HG03159 (cell line): Measurements from ENCODE around the gene C17orf100.
A peak's percentile ranks its signal among the peaks of the same experiment; 100 is the strongest.
"Not testable (repeated sequence)": the region's sequence is repeated elsewhere in the genome, so short reads cannot be mapped to it uniquely, and the experiment has no call there.

Source experiments
- ATAC-seq: cut with Tn5 transposase; IDR thresholded peaks from one replicate; pipeline ENCODE4 v1.9.1; 2021; ENCODE audit warnings: mild to moderate bottlenecking, moderate library complexity; ENCODE audit not compliant: unreplicated experiment

Gene C17orf100

DNA sequence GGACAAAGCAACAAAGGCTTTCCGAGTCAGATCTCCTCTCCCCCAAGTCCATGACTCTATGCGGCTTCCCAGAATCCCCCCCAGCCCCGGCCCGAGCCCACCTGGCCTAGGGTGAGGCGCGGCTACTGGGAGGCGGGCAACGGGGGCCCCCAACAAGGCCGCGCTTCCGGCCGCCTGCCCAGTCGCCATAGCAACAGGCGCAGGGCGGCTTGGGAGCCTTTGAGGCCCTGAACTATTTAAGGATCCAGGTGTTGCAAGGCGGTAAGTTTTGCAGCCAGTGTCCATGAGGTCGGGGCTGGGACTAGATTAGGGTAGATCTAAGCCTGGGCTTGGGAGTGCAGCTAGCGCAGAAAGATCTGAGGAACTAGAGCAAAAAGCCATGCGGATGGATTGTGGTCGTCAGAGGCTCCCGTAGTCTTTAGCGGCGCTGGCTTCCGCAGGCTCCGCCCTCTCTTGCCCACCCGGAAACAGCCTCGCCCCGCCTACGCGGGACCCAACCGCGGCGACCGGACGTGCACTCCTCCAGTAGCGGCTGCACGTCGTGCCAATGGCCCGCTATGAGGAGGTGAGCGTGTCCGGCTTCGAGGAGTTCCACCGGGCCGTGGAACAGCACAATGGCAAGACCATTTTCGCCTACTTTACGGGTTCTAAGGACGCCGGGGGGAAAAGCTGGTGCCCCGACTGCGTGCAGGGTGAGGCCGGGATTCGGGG, 10.9 kb upstream of the C17orf100 start, which contains the start of the genes KIAA0753 and TXNDC17:
KIAA0753 (minus strand) TSS at position 176 of the 711 bp plus-strand sequence. CDS start 5,608 bp downstream, outside the sequence.
TXNDC17 (plus strand) TSS at position 525 of the 711 bp plus-strand sequence; CDS start at position 548, 23 bp downstream.
- peak; percentile 85 for ATAC-seq

DNA sequence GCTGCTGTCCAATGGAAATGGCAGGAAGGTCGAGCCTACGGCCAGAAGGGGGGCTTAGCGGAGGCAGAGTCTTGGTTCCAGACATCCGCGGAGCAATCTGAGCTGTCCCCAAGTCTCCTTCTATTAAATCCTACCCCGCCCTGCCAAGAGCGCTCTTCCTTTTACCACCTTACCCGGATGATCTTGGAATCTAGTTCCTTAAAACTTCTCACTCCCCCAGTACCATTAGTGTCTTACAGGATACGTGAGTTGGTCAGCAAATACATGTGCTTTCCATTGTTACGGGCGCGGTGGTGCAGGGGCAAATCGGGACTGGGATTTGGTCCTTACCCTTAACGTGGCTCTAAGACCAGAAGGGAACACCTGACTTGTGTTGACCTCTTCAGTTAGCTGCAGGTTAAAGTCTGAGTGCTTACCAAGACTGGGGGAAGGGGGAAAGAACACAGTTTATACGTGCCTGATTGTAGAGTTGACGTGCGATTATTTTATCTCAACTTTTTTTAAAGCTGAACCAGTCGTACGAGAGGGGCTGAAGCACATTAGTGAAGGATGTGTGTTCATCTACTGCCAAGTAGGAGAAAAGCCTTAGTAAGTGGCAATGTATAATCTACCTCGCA, 10.2 kb upstream of the C17orf100 start:
- ATAC-seq = no peak

DNA sequence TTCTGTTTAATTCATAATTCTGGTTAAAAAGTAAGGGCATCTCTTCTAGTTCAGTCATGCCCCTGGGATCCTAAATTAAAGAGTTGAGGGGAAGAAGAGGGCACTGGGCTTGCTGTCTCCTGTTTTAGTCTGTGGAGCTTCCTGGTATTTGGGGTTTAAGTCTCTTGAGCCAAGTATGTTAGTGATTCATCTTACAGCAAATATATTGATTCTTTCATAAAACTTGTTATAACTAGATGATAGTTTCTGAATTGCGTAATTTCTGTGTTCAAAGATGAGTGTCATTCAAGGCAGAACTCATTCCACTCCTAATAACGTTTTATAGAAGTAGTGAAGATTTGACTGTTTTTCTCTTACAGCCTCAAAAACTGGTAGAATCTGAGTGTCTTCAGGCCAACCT, 9.0 kb upstream of the C17orf100 start:
- no peak for ATAC-seq

GRCh38 chr17:6643451-6644125, 8.0 kb upstream of the C17orf100 start:
- ATAC-seq = no peak

DNA sequence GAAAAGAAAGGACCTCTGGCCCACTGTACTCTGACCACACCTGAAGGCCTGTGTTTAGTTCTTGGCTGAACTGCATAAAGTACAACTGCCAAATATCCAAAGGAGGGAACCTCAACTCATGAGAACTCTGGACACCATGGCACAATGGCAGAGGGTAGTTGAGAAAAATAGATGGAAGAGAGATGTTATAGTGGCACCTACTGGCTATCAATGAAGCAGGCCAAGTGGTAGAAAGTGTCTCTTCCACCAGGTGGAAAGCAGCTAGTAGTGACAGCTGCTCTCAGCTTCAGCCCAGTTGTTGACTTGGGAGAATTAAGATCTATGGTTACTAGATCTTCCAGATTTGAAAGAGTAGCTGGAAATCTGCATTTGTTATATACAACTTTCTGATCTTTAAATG, 3.4 kb upstream of the C17orf100 start:
- ATAC-seq = no peak

DNA sequence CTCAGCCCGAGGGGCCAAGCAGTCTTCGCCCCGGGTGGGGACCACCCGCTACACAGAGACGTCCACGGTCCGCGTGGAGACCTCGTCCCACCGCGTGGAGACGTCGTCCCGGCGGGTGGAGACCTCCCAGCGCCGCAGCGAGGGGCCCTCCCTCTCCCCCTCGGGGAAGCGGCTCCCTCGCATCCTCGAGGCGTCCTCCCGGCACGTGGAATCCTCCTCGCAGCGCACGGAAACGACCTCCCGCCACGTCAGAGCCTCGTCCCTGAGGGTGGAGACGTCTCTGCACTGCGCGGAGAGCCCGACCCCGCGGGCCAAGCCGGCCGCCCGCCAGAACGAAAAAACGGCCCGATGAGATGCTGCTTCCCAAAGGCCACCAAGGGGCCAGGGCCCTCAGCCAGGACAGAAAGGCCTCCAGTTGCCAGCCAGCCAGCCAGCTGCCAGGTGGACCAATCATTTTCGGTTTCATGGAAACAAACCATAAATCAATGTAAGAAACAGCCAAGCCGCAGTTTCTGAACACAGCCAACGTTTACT, 424 bp downstream of the C17orf100 start:
- ATAC-seq = peak; percentile 10

DNA sequence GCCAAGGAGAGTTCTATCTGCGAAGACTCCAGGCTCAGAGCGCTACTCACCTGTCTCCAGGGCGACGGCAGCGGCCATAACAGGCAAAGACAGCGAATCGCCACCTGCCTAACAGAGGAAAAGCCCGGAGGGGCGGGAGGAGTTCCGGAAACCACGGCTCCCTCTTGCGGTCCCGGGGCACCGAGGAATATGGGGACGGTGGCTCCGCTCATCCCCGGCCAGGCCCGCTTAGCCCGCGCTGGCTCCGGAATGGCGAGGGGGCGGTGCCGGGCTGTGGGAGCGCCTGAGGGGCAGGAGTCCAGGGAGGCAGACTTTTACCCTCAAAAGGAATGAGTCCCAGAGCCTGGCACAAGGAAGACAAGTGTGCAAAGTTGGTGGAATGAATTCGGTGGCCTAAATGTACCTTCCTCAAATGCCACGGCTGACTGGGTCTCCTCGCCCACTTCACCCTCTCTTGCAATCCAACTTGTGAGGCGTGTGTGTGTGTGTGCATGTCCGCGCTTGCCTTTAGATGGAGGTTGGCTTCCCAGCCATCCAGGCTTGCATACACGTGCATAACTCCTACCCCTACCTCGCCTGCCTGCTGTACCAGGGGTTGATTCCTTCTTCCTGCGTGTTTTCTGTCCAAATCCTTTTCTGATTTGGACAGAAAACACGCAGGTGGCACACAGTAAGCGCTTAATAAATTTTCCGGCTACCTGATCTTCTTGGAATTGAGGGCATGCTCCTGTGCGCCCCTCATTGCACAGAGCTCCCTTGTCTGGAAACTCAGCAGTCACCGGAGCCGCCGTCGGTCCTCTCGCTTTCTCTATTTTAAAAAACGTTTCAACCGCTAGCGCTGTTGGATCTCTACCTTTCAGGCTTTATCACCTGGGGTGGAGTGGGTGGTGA, 3.5 kb downstream of the C17orf100 start:
- no peak for ATAC-seq

DNA sequence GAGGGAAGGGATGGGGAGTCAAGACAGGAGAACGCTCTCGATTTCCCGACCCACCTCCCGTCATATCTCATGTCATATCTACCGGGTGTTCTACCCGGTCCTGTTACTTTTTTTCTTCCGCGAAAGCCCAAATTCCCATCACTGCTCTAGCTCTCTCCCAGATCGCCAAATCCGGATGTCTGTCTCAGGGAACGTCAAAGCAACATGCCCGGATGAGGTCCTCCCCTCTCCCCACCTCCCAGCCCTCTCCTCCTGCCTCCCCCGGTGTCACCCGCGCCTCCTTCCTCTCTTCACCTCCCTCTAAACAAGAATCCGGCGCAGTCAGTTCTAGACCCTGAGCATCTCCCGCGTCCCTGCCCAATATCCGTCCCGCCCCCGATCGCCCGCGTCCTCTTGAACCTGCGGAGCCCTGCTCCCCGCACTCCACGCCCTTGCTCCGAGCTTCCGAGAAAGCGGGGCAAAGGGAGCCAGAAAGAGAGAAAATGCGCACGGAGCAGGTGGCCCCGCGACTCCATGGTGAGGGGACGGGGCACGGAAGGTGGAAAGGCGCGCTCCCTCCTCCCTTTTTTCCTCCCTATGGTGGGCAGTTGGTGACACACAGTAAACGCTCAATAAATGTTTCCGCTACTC, 4.3 kb downstream of the C17orf100 start:
- not testable (repeated sequence) for ATAC-seq

DNA sequence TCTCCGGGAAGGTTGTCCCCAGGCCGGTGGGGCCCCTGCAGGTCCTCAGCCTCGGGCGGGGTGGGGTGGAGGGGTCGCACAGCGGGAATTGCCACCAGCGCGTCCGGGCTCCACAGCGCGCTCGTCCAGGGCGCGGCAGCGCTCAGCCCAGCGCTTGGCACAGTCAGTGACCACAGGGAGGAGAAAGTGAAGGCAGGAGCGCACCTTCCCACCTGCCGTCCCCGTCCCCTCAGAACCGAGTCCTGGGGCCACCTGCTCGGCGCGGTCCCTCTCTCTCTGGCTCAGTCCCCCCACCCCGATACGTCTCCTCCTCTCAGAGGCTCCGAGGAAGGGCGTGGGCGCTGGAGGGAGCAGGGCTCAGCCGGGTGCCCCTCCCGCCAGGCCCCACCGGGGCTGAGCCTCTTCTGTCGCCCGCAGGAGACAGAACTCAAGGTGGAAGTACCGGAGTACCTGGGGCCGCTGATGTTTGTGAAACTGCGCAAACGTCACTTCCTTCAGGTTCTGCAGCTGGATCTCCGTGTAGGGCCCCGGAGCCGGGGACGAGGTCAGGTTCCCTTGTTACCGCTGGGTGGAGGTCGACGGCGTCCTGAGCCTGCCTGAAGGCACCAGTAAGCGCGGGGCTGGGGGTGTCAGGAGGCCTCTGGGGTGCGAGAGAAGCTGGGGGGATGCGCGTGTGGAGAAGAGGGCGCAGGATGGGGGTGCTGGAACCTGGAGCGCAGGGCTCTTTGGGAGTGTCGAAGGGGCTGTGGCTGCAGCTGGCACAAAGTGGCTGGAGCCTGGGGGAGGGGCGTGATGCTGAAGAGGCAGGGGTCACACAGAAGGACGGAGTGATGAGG, 5.5 kb downstream of the C17orf100 start:
- not testable (repeated sequence) for ATAC-seq

- no peak for ATAC-seq
These were observed 6.2 kb downstream of the C17orf100 start for GRCh38 chr17:6657633-6658287.

GRCh38 chr17:6658411-6658810, 6.8 kb downstream of the C17orf100 start:
- not testable (repeated sequence) for ATAC-seq

- ATAC-seq = no peak
These were observed 8.5 kb downstream of the C17orf100 start for GRCh38 chr17:6660101-6660500.

DNA sequence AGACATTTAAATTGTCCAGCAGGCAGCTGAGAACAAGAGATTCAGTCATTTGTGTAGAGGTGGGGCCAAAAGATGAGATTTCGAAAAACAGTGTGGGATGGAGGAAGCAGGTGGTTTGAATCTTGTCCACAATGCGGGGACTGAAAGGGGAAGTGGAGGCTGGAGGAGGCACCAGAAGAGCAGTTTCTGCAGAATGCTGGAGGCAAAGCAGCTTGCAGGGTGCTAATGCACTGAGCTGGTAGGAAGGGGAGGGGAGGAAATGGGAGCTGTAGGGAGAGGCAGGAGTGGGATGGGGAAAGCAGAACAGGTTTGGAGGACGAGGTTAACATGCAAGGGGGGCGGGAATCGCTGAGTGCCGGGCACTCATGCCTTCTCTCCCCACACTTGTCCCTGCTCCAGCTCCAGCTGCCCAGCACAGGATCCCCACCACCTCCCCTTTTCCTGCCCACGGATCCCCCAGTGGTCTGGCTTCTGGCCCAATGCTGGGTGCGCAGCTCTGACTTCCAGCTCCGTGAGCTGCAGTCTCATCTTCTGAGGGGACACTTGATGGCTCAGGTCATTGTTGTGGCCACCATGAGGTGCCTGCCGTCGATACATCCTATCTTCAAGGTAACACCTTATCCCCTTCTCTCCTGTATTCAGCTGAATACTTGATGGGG, 9.4 kb downstream of the C17orf100 start:
- peak; percentile 75 for ATAC-seq

GRCh38 chr17:6661464-6661848, 9.9 kb downstream of the C17orf100 start:
- ATAC-seq = no peak

DNA sequence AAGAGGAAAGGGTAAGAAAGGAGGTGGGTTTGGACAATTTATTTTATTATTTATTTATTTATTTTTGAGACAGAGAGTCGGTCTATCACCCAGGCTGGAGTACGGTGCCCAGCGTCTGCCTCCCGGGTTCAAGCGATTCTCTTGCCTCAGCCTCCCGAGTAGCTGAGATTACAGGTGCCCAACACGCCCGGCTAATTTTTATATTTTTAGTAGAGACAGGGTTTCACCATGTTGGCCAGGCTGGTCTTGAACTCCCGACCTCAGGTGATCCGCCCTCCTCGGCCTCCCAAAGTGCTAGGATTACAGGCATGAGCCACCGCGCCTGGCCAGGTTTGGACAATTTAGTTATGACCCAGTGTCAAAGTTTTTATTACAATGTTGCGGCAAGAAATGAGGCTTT, 11.6 kb downstream of the C17orf100 start:
- not testable (repeated sequence) for ATAC-seq

- ATAC-seq = no peak
These were observed 14.5 kb downstream of the C17orf100 start for GRCh38 chr17:6666077-6666521.

GRCh38 chr17:6666557-6666956, 15.0 kb downstream of the C17orf100 start:
- ATAC-seq = no peak

DNA sequence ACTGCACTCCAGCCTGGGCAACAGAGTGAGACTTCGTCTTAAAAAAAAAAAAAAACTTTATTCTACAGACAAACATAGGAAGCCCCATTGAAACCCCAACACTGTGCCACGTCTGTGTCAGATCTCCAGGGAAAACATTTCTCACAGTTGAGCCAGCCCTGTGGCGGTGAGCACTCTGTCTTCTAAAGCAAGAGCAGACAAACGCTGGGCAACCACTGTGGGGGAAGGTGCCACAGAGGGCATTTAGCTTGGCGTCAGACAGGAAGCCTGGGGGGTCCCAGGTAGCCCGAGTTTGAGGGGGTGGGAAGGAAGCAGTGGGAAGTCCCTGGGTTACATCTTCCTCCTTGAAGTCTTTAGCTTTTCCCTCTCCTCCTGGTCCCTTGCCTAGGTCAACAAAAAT, 16.0 kb downstream of the C17orf100 start:
- no peak for ATAC-seq
